GM21381 (cell line): ENCODE measurements around the gene DNAJC6.
"Not testable (repeated sequence)": the region's sequence is repeated elsewhere in the genome, so short reads cannot be mapped to it uniquely, and the experiment has no call there.

Experiments used
- ATAC-seq: cut with Tn5 transposase; IDR thresholded peaks from one replicate; pipeline ENCODE4 v1.9.1; 2021; ENCODE audit warnings: mild to moderate bottlenecking, moderate library complexity; ENCODE audit not compliant: unreplicated experiment

DNAJC6 gene

DNA sequence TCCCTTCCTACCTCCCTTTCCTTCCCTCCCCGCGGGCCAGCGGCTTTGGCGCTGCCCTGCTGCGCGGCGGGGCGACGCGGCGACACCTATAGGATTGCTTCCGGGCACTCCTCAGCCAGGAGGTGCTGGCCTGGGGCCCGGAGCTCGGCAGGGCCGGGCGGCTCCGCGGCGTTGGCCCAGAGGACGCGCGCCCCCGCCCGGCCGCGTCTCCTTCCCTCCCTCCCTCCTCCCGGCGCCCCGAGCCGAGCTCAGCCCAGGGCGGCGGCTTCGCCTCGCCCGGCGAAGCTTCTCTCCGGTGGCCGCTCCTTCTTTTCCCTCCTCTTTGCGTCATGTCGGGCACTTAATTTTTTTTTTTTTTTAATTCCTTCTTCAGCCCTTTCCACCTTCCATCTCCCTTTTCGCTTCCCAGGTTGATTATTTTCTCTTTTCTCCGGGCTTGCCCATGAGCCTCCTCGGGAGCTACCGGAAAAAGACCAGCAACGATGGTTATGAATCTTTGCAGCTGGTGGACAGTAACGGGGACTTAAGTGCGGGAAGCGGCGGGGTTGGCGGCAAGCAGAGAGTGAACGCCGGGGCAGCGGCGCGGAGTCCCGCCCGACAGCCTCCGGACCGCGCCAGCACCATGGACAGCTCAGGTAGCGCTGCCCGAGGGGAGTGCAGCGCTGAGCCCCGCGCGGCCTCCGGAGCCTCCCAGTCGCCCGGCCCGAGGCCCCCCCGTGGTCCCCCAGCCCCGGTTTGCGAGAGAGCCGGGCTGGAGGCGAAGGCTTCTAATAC, at the start of gene DNAJC6:
DNAJC6 (plus strand) TSS at position 240 of the 774 bp plus-strand sequence; CDS start at position 443, 203 bp downstream.
- no peak for ATAC-seq

DNA sequence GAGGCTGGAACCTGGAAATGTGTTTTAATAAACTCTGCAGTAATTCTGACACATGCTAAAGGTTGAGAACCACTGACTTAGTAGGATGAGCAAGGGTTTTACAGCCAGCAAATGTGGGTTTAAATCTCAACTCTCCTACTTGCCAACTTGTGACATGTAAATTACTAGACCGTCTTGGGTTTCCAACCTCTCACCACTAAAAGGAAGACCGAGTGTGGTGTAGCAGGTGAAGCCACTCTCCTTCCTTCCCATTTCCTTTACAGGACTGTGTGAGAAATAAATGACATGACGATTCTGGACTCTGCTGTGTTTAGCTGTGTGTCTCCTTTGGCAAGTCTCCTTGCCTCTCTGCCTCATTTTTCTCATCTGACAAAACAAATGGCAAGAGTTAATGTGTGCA, 49.5 kb upstream of the DNAJC6 start:
- no peak for ATAC-seq

DNA sequence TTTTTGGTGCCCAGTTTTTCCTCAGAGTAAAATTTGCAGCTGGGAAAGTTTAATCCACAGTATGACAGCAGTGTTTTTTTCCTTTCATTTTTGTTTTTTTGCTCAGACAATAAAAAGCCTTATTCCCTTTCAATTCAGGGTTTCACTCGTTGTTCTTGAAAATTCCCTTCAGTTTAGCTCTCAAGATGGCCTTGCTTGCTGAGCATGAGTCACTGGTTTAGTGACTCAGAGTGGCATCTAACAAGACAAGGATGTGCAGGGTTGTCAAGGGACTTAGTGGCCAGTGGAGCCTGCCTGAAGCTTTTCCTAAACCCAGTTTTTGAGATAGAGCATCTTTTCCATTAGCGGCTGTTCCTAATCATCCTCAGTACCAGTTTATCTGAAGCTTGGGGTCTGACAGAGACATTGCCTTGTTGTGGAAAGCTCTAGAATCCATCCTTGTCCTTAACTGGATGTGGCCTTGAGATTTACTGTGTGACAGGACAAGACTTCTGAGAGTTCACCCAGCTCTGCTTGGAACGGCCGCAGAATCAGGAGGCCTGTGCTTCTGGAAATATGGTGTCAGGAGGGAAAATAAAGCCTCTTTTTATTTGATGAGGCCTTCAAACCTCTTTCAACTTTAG, 48.4 kb upstream of the DNAJC6 start:
- peak; percentile 51 for ATAC-seq

DNA sequence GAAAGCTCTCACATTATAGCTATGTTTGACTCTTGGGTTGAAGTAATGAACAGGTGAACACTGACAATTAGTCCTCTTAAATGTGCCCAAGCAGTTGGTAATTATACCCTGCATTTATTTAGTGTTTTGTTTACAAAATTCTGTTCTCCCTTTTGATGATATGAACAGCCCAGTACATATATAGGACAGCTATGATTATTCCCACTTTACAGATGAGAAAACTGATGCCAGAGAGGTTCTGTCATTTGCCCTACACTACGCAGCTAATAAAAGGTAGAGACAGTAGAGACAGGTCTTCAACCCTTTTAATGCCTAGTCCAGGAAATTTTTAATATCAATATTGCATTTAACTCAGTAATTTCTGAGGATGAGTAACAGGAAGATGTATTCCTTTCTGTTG, 46.1 kb upstream of the DNAJC6 start:
- ATAC-seq: no peak

DNA sequence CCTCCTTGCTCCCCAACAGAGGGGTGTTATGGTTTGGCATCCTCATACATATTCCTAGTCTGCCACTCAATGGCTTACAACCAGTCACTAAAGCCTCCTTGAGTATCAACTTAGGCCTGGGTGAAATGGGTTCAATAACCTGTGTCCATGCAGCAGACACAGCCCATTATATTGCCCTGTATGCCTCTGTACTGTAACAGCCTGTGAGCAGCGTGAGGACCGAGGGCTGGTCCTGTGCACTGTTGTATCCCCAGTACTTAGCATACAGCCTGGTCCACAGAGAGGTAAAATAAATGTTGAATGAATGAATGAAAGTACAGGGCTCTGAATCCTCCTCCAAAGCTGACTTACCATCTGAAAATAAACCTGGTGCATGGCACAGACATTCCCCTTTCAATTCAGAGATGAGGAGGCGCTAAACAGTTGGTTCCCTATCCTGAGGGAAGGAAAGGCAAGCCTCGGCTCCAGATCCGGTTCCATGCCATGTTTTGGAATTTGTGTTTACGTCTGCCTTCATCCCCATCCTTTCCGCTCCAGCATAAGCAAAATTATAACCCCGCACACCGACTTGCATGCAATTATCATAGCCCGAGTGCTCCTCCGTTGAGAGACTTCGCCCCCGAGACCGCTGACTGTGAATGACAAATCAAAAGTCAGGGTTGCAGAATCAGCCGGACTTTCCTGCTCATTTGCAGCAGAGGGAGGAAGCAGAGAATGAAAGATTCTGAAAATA, 45.0 kb upstream of the DNAJC6 start:
- no peak for ATAC-seq

DNA sequence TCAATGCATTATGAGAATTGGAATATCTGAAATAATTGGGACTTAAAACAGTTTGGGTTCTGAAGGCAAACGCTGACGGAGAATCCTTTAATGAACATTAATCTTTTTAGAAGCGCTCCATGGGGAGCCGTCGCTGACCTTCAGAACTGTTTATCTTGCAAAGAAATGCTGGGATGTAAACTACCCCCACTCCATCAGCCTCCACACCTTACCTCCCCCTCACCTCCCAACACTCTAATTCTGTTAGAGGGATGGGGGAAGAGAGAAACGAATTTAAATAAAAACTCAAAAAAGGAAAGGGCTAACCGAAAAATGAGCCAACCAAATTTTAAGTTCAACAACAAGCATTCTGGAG, 44.1 kb upstream of the DNAJC6 start:
- no peak for ATAC-seq

DNA sequence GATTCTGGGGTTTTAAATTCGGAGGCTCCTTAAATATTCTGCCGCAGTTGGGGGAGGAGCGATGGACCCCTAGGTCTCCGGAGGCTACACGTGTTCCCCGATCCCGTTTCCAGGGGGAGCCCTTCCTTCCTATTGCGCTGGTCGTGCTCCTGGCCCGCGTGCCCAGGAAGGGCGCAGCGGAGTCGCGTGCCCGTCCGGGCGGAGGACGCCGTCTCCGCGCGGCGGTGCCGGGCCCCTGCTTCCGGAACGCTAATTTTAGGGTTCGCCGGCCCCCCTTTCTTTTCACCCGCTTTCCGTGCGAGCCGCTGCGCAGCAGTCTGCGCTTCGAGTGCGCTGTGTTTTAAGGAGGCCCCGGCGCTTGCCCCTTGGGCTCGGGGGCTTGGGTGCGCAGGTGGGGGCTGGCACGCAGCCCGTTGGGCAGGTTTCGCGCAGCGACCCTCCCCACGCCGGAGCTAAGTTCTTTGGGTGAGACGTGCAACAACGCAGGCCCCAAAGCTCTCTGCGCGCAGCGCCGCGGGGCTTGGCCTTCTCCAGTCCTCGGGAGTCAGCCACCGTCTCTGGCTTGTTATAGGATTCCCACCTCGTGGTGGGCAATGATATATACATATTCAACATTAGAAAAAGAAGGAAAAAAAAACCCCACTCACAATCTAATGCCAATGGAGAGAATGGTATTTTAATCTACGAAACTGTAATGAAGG, 43.5 kb upstream of the DNAJC6 start:
- no peak for ATAC-seq

DNA sequence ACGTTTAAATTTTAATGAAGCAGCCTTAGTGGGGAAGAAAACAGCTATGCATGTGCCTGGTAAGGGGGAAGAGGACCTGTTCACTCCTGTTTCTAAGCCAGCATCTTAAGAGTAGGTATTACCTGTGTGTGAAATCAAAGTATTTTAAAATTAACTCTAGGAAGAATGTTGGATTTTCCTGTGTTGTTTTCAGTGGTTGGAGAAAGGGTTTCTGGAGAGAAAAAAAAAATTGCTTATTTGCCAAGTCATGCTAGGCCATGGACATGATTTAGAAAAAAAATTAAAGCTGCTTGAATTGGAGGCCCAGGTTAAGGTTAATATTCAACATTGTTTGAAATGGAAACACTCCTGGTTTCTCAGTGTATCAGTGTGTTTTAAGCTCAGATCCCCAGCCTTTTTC, 42.9 kb upstream of the DNAJC6 start:
- no peak for ATAC-seq

DNA sequence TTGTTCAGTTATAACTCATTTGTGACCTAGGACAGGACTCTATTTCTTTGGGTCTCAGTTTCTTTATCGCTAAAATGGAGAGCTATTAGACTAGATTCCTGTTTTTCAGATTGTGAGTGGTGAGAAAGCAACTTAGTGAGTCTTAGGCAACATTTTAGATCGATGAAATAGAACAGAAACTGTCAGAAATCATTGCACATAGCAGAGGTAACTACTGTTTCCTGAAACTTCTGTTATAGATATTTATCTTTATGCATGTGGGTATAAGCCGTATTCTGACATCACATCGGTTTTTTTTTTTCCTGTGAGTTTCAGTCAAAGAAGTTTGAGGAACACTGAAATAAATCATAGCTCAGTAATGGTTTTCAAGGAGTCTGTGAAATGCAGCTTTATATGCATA, 42.1 kb upstream of the DNAJC6 start:
- ATAC-seq: no peak

DNA sequence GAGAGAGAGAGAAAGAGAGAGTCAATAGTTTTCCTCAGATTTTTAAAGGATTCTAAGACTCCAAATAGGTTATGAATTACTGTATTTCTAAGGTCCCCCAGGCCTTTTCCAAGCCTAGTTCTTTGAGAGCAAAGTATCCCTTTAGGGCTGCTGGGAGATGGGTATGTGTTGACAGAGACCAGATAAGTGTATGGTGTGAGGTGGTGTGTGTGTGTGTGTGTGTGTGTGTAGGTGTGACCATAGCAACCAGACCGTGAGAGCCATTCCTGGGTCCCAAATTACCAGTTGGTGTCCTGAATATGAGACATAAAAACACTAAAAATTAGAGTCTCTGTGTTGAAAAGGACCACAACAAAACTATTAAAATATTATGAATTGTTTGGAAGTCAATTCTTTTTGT, 41.7 kb upstream of the DNAJC6 start:
- no peak for ATAC-seq

DNA sequence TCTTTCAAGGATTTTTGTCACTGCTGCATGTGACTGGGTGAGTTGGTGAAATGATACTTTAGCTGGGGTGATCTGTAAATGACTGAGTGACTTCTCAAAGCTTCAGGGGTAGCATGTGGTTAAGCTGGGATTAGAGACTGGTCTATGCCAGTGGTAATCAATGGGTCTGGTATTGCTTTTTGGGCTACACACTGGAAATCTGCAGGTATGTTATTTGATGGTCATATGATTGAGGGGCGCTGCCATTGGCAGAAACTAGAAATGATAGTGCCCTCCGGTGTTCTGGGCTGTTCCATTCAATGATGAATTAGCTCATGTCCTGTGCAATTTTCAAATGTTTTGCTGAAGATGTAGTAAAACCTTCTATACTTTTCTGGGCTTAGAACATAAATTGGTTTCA, 39.7 kb upstream of the DNAJC6 start:
- no peak for ATAC-seq

DNA sequence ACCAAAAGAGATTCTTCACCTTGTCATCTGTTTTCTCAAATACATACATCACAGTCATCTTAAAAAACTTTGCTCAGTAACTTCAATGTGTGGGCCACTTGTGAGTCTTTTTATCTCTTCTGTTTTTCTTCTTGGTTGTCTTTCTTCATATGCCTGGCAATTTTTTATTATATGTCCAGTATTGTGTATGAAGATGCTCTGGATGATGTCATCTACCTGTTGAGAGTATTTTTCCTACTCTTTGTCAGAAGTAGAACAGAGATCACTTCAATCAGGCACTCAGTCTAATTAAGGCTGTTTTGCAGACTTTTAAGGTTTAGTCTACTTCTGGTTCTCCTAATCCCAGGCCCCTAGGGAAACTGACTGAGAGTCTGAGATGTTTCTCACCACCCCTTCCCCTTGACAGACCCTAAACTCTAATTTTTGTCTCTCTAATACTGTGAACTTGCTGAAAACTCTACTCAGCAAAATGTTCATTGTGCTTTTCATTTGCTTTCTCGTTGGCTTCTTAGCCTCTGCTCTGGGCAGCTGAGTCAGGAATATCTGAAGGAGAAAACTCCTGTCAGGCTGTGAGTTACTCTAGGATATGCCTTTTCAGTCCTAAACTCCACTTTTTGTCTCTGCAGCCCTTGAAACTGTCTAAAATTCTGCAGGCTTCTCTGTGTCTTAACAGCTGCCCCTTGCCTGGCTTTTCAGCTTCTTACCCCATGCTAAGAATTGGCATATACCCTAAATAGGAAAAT, 33.0 kb upstream of the DNAJC6 start:
- no peak for ATAC-seq

DNA sequence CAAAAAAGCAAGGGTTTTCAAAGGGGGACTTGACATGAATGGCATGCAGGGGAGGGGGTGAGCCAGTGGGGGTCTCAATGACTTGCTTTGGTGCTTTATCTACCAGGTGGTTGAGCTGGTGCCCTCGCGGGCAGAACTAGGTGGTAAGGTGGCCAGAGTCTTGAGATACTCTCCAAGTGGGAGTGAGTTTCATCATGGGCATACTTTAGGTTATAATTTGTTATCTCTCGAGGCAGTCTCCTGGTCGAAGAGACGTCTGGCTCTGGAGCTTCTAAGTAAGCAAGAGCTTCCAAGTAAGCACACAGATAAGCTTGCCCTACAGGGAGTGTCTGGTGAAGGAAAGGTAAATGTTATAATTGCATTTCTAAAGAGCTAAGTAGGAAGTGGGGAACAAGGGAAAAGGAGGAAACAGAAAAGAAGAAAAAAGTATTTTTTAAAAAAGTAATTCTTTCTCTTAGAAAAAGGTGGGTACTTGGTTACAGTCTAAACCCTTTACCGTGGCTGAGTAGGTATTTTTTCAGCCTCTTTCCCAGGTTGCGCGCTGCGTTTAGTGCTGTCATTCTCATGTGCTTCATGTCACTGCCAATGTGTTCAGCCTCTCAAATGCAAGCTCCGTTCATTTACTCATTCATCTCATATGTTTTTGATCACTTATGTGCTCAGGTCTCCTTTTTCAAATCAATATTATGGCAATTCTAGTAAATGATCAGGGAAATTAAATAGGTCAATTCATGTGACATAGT, 31.6 kb upstream of the DNAJC6 start:
- no peak for ATAC-seq

DNA sequence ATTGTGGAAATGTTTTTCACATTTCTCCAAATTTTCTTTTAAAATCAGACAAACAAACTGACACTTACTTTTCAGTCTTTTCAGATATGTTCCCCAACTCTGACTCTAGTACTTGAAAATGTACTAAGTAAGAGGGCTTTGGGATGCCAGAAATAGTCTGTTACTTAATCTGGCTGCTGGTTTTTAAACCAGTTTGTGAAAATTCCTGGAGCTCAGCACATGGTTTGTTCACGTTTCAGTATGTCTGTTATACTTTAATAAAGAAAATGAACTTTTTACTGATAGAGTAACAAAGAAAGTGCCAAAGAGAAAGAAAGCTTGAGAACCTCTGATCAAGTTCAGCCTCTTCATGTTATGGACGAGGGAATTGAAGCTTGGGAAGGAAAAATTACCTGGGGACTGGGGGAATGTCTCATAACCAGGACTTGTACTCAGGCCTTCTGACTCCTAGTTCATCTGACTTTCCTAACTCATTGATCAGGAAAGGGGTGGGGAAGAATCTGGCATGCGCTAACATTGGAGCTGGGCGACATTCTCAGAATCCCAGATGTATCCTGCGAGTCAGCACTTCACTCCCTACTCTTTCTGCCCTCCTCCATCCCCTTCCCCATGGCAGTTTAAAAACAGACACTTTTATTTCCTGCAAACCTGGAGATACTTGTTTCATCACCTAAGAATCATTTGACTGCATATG, 30.8 kb upstream of the DNAJC6 start:
- ATAC-seq: no peak

DNA sequence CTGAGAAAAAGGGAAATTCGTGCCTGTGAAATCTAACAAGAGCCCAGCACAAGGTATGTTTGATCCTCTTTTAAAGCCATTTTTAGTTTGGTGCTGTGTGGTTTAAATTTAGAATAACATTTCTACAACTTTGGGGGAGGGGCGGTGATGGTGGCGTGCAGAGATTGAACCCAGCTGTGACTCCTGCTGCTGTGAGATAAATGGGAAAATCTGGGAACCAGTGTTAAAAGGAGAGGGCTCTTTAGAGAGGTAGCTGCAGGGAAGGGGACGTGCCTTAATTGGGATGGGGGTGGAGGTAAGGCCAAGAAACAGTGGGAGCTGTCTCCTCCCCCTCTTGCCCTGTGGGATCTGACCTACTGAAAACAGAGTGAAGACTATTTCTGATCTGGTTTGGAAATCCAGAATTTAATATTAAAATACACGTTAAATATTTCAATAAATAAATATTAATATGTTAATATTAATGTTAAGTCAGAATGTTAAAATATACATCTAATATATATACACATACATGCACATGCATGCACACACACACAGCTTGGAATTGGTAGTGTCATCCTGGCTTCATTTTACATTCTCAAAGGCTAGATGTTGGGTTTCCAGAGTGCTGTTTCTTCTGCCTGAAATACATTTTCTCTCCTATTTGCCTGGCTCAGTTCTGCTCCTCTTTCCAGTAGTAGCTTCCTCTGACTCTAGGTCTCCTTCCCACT, 30.1 kb upstream of the DNAJC6 start:
- no peak for ATAC-seq

DNA sequence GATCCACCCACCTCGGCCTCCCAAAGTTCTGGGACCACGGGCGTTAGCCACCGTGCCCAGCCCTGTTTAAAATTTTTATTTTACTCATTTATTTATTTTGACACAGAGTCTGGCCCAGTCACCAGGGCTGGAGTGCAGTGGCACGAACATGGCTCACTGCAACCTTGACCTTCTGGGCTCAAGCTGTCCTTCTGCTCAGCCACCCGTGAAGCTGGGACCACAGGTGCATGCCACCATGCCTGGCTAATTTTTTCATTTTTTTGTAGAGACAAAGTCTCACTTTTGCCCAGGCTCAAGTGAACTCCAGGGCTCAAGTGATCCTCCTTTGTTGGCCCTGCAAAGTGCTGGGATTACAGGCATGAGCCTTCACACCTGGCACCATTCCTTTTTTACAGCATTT, 27.5 kb upstream of the DNAJC6 start:
- ATAC-seq: no peak

DNA sequence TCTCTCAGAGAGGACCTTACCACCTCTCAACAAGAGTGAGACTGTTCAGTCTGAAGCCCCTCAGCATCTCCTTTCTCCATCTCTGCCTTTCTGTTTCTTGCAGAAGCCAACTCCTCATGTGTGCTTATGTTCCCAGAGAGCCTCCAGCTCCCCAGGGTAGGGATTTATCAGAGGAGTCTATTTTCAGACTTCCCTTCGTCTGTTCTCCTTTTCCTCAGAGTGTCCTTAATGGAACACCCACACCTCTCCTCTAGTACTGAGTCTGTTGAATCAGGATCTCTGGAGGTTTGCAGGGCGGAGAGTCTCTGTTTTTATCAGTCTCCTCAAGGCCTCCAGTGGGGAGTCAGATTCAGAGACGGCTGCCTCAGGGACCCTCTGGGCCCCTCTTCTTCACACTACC, 25.1 kb upstream of the DNAJC6 start:
- ATAC-seq: no peak

DNA sequence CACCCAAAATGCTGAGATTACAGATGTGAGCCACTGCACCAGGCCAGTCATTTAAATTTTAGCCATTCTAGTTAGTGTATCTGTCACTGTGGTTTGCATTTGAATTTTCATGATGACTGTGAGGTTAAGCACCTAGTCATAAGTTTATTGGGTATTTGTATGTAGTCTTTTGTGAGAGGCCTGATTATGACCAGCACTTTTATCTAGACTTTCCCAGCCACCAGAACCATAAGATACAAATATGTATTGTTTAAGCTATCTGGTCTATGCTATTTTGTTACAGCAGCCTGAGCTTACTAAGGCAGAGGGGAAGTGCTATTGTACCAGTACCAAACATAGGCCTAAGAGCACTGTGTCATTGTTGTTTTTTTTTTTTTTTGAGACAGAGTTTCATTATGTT, 19.9 kb upstream of the DNAJC6 start:
- ATAC-seq: peak; percentile 74

DNA sequence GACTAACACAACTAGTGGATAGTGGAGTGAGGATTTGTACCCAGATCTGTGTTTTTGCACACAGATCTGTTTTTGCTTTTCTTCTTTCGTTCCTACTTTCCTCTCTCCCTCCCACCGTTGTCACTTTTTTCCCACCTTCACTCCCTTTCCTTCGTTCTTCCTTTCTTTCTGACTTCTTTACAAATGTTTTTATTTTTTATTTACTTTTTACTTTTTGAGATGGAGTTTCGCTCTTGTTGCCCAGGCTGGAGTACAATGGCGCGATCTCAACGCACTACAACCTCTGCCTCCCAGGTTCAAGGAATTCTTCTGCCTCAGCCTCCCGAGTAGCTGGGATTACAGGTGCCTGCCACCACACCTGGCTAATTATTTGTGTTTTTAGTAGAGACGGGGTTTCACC, 17.5 kb upstream of the DNAJC6 start:
- ATAC-seq: not testable (repeated sequence)
